BLaER1 treated with 17β-estradiol and CSF1 and Interleukin-3, amounts not matched to agents 10 nM and 100 nM (cell line): ENCODE data around the gene ZSWIM3.

Source experiments
- H3K27ac ChIP-seq, 11 experiments: shearing (Covaris generic); formaldehyde crosslinking; 2 replicates each; pipeline ENCODE4 v1.8.1; 2022
- H3K27me3 ChIP-seq, 11 experiments: shearing (Covaris generic); formaldehyde crosslinking; 2 replicates each; pipeline ENCODE4 v1.8.1; 2022
- H3K36me3 ChIP-seq, 11 experiments: shearing (Covaris generic); formaldehyde crosslinking; 2 replicates each; pipeline ENCODE4 v1.8.1; 2022
- H3K4me1 ChIP-seq, 10 experiments: shearing (Covaris generic); formaldehyde crosslinking; 2 replicates each; pipeline ENCODE4 v1.8.1; 2022
- H3K4me2 ChIP-seq, 11 experiments: shearing (Covaris generic); formaldehyde crosslinking; 2 replicates each; pipeline ENCODE4 v1.8.1; 2022
- H3K4me3 ChIP-seq, 10 experiments: shearing (Covaris generic); formaldehyde crosslinking; 2 replicates each; pipeline ENCODE4 v1.8.1; 2022
- H3K9ac ChIP-seq, 11 experiments: shearing (Covaris generic); formaldehyde crosslinking; 2 replicates each; pipeline ENCODE4 v1.8.1; 2022
- H3K9me3 ChIP-seq, 11 experiments: shearing (Covaris generic); formaldehyde crosslinking; replicated peaks in 1 of 11; 2 replicates each; pipeline ENCODE4 v1.8.1; 2022
- H4K20me1 ChIP-seq, 11 experiments: shearing (Covaris generic); formaldehyde crosslinking; 2 replicates each; pipeline ENCODE4 v1.8.1; 2022
- Cebpa-rat ChIP-seq, 11 experiments: shearing (Covaris generic); IDR thresholded peaks; 2 replicates each; pipeline ENCODE4 v1.8.1; 2022

Gene ZSWIM3

DNA sequence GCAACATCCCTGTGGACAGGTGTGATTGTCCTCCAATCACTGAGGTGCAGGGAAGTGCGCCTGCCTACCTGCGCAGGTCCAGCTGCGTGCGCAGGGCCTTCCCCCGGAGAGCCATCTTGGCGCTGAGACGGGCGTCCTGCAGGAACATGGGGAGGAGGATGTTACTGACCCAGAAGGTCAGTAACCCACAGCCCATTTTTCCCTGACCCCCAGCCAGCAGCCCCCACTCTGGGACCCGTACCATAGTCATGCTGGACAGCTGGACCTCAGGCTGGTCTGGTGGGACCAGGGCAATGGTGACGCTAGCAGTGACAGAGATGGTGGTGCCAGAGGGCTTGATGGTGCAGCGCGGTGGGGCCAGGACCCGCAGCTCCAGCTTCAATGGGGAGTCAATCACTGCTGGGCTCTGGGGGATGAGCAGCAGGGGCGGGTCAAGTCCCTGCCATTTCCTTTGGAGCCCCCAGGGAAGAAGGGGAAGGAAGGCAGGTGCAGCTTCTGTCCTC is 44.8 kb downstream of the ZSWIM3 start:
- H3K4me1 ChIP-seq: peaks cover 18 to 46% (median 38%) of the 10 kb centered on the region in 10 experiments

DNA sequence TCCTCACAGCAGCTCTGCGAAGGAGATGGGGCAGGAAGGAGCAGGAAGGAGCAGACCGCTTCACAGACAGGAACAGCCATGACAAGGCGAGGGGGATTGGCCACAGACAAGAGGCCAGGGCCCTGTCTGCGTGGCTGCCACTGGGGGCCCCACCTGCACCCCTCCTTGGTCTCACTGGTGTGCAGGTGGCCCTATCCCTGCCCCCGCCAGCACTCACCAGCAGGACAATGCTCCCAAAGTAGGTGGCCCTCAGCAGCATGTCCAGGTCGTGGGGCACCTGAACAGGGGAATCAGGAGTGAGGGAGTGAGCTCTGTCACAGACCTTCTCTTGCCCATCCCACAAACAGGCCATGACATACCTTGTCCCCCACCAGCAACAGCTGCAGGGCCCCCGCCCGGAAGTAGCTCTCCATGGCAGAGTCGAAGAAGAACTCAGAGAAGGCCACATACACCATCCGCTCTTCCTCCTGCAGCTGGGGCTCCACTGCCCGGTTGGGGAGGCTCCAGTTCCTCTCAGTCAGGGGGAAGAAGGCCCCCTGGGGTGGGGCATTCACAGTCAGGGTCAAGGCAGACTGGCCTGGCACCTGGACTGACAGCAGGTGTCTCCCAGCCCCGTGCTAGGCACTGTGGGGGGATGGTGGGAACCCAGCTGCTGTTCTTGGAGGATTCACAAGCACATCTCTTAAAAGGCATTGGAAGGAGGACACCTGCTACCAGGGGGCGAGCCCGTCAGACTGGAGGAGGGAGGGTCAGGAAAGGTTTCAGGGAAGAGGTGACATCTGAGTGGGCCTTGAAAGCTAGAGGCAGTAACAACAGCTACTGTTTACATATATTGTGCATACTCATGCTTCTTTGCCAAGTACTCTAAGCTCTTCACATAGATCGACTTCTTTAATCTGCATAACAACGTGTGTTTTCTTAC is 47.4 kb downstream of the ZSWIM3 start:
- no peaks in the 10 kb centered on the region for H3K27me3 ChIP-seq
- H4K20me1 ChIP-seq: peaks cover 0 to 69% (median 0%) of the 10 kb centered on the region in 11 experiments; a peak in 5 of 22 replicates
- H3K36me3 ChIP-seq: peaks cover 0 to 91% (median 11%) of the 10 kb centered on the region in 11 experiments; a peak in 13 of 22 replicates
- no peak overlapping the region for H3K4me3 ChIP-seq
- no peak for TF ChIP-seq Cebpa-rat (IDR thresholded peaks at IDR 0.05)
- H3K9ac ChIP-seq: peak overlapping the region in 5 of 11 experiments; percentile 15 to 35 (median 19); a peak in 5 of 22 replicates
- H3K9me3 ChIP-seq: no peaks in the 10 kb centered on the region
- peak overlapping the region; percentile 10 to 73 (median 39); a peak in 19 of 22 replicates for H3K4me2 ChIP-seq
- H3K4me1 ChIP-seq: peaks cover 29 to 57% (median 46%) of the 10 kb centered on the region in 10 experiments
- H3K27ac ChIP-seq: peak overlapping the region in 6 of 11 experiments; percentile 3 to 55 (median 20); a peak in 7 of 22 replicates

More for the DNA sequence above, 44.8 kb downstream of the ZSWIM3 start:
- no peak for TF ChIP-seq Cebpa-rat (IDR thresholded peaks at IDR 0.05)
- H3K36me3 ChIP-seq: peaks cover 23 to 95% (median 34%) of the 10 kb centered on the region in 11 experiments
- no peaks in the 10 kb centered on the region for H3K9me3 ChIP-seq
- H3K27me3 ChIP-seq: no peaks in the 10 kb centered on the region
- H3K4me3 ChIP-seq: peak overlapping the region in 2 of 10 experiments; percentile 8 to 9; a peak in 1 of 20 replicates
- peaks cover 0 to 74% (median 0%) of the 10 kb centered on the region in 11 experiments; a peak in 9 of 22 replicates for H4K20me1 ChIP-seq
- peak overlapping the region in 10 of 11 experiments; percentile 42 to 94 (median 85); a peak in 19 of 22 replicates for H3K4me2 ChIP-seq
- H3K27ac ChIP-seq: peak overlapping the region in 4 of 11 experiments; percentile 28 to 58 (median 54); a peak in 4 of 22 replicates
- H3K9ac ChIP-seq: peak overlapping the region in 6 of 11 experiments; percentile 15 to 50 (median 38); a peak in 8 of 22 replicates

DNA sequence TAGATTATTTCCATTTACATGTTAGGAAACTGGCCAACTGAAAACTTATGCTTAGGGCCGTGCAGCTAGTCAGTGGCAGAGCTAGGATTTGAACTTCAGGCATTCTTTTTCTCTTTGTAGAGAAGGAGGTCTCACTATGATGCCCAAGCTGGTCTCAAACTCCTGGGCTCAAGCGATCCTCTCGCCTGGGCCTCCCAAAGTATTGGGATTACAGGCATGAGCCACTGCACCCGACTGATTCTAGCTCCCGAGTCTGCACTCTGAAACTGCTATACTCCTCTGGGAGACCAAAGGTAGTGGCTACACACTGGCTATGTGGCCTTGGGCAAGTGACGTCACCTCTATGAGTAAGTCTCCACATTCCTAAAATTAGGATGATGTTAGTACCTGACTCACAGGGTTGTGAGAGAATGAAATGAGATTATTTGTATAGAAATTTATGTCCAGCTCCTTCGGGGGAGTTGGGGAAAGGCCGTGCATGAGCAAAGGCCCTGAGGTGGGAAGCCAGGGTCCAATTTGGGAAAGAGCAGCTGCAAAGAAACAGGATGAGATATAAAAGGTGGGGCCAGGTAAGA is 48.2 kb downstream of the ZSWIM3 start:
- Histone ChIP-seq H3K4me1 (peaks cover 37 to 65% (median 53%) of the 10 kb centered on the region in 10 experiments), H3K36me3 (peaks cover 0 to 86% (median 7%) of the 10 kb centered on the region in 11 experiments; a peak in 9 of 22 replicates), H3K9me3 (no peaks in the 10 kb centered on the region), H3K27ac (0 out of 22 replicates have a peak overlapping the region, but pooled peaks of 1 of the 11 experiments have one; percentile 3), H3K9ac (peak overlapping the region in 1 of 11 experiments; percentile 9; a peak in 1 of 22 replicates), H3K4me2 (no peak overlapping the region), H4K20me1 (peaks cover 0 to 64% (median 0%) of the 10 kb centered on the region in 11 experiments; a peak in 4 of 22 replicates), H3K27me3 (no peaks in the 10 kb centered on the region), H3K4me3 (no peak overlapping the region)
- TF ChIP-seq Cebpa-rat (IDR thresholded peaks at IDR 0.05): no peak

GRCh38 chr20:45907219-45907948 is 50.0 kb downstream of the ZSWIM3 start:
- H3K36me3 ChIP-seq: peaks cover 0 to 68% (median 0%) of the 10 kb centered on the region in 11 experiments; a peak in 4 of 22 replicates

GRCh38 chr20:45908084-45908483 is 50.7 kb downstream of the ZSWIM3 start:
- Histone ChIP-seq H3K4me3 (no peak overlapping the region), H3K27me3 (peaks cover 0 to 20% (median 19%) of the 10 kb centered on the region in 11 experiments; a peak in 20 of 22 replicates), H4K20me1 (peaks cover 0 to 41% (median 0%) of the 10 kb centered on the region in 11 experiments; a peak in 3 of 22 replicates), H3K4me1 (peaks cover 46 to 60% (median 53%) of the 10 kb centered on the region in 10 experiments), H3K4me2 (peak overlapping the region in 1 of 11 experiments; percentile 16; a peak in 1 of 22 replicates), H3K9me3 (no peaks in the 10 kb centered on the region), H3K36me3 (peaks cover 0 to 61% (median 0%) of the 10 kb centered on the region in 11 experiments; a peak in 4 of 22 replicates), H3K27ac (no peak overlapping the region; a peak in 1 of 22 replicates), H3K9ac (peak overlapping the region in 1 of 11 experiments; percentile 8; a peak in 1 of 22 replicates)
- no peak for TF ChIP-seq Cebpa-rat (IDR thresholded peaks at IDR 0.05)

More at GRCh38 chr20:45907219-45907948, 50.0 kb downstream of the ZSWIM3 start:
- TF ChIP-seq Cebpa-rat (IDR thresholded peaks at IDR 0.05): no peak
- no peak overlapping the region for H3K4me2 ChIP-seq
- peaks cover 45 to 61% (median 54%) of the 10 kb centered on the region in 10 experiments for H3K4me1 ChIP-seq
- peaks cover 0 to 48% (median 0%) of the 10 kb centered on the region in 11 experiments; a peak in 3 of 22 replicates for H4K20me1 ChIP-seq
- H3K9me3 ChIP-seq: no peaks in the 10 kb centered on the region
- H3K27ac ChIP-seq: no peak overlapping the region
- H3K27me3 ChIP-seq: peaks cover 0 to 14% (median 14%) of the 10 kb centered on the region in 11 experiments; a peak in 20 of 22 replicates
- H3K9ac ChIP-seq: peak overlapping the region in 1 of 11 experiments; percentile 8; a peak in 1 of 22 replicates
- no peak overlapping the region for H3K4me3 ChIP-seq

DNA sequence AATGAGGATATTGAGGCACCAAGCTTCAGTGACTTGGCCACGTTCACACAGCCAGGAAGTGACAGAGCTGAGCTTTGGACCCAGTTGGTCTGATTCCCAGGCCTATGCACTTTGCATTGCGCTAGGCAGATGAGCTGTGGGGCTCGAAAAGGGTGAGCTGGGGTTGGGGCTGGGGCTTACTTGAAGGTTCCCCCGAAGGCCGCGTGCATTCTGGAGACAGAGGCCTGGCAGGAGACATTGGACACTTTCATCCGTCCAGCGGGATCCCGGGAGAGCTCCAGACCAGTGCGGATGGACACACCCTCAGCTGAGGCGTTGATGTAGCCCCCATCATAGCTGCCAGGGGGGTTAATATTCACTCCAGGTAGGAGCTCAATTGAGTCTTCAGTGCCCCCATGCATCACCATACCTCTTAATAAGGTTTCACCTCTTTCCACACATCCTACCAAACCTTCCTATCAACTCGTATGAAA is 52.0 kb downstream of the ZSWIM3 start:
- peaks cover 0 to 48% (median 0%) of the 10 kb centered on the region in 11 experiments; a peak in 4 of 22 replicates for H3K36me3 ChIP-seq
- no peak for TF ChIP-seq Cebpa-rat (IDR thresholded peaks at IDR 0.05)
- peak overlapping the region in 9 of 11 experiments; percentile 55 to 74 (median 70); a peak in 16 of 22 replicates for H3K27ac ChIP-seq
- peak overlapping the region in 4 of 11 experiments; percentile 16 to 49 (median 36); a peak in 3 of 22 replicates for H3K9ac ChIP-seq
- peak overlapping the region in 1 of 10 experiments; percentile 1; a peak in 1 of 20 replicates for H3K4me3 ChIP-seq
- H3K4me1 ChIP-seq: peaks cover 43 to 62% (median 51%) of the 10 kb centered on the region in 10 experiments
- H3K9me3 ChIP-seq: no peaks in the 10 kb centered on the region
- H3K4me2 ChIP-seq: peak overlapping the region; percentile 57 to 99 (median 81)
- peaks cover 0 to 31% (median 19%) of the 10 kb centered on the region in 11 experiments; a peak in 20 of 22 replicates for H3K27me3 ChIP-seq
- peaks cover 0 to 30% (median 0%) of the 10 kb centered on the region in 11 experiments; a peak in 3 of 22 replicates for H4K20me1 ChIP-seq
